Glomerular visceral epithelial cell (primary cell): ENCODE results near the gene TMEM165.
A peak's percentile ranks its signal among the peaks of the same experiment; 100 is the strongest.
"Not testable (repeated sequence)": the region's sequence is repeated elsewhere in the genome, so short reads cannot be mapped to it uniquely, and the experiment has no call there.

Experiments
- DNase-seq: peaks from one replicate; pipeline ENCODE4 v3.0.0-alpha.2; 2016; ENCODE audit errors: extremely low spot score

TMEM165 gene, protein sequence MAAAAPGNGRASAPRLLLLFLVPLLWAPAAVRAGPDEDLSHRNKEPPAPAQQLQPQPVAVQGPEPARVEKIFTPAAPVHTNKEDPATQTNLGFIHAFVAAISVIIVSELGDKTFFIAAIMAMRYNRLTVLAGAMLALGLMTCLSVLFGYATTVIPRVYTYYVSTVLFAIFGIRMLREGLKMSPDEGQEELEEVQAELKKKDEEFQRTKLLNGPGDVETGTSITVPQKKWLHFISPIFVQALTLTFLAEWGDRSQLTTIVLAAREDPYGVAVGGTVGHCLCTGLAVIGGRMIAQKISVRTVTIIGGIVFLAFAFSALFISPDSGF

DNA sequence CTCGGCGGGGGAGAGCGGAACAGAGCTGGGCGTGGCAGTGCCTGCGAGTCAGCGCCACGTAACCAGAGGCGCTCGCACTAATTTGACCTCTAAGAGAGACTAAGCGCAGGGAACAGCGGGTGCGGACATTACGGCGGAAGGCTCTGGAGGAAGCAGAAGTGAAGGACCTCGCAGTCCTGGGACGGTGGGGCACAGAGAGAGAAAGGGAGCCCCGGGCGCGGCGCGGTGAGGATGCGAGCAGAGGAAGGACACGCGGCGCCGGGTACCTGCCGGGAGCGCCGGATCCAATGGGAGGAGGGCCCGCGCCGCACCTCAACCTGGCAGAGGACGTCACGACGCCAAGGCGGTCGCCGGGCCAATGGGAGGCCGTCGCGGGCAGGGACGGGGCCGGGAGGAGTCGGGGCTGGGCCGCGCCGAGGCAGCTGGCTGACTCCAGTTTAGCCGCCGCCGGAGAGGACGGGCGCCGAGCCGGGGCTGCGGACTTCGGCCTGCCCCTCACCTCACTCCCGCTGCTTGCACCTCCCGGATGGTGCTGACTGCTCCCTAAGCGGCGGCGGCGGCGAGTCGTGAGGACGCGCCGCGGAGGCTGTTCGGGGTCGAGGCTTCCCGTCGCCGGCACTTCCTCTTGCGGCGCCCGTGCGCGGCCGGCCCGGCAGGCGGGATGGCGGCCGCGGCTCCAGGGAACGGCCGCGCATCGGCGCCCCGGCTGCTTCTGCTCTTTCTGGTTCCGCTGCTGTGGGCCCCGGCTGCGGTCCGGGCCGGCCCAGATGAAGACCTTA, at the start of gene TMEM165:
Gene TMEM165 (plus strand): TSS at position 429 of the 779 bp plus-strand sequence. CDS start 233 bp downstream, at position 662.
- peak; percentile 90 for DNase-seq

DNA sequence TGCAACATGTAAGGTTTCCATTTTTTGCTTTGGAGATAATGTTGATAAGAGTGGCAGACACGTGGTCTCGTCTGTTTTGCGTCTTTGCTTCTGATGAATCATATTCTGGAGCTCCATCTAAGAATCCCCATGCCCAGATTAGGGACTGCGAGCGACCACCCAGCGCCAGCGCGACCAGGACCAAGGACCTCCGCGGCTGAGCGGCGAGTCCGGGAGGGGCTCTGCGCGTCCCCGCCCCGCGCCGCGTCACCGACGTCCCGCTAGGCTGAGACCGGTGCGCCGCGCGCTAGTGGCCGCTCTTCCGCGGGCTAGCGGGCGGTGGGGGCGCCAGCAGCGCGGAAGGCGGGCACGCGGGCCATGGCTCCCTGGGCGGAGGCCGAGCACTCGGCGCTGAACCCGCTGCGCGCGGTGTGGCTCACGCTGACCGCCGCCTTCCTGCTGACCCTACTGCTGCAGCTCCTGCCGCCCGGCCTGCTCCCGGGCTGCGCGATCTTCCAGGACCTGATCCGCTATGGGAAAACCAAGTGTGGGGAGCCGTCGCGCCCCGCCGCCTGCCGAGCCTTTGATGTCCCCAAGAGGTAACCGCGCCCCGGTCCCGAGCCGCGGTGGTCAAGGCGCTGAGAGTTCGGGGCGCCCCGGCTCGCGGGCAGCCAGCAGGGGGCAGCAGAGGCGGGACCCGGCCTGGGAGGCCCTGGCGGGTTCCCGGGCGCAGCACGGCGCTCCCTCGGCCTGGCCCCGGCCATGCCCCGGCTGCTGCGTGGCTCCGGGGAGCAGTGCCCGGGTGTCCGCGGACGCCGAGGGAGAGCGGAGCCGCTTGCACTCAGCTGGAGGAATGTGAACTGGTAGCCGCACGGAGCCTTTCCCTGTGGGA, 49.5 kb upstream of the TMEM165 start, which contains the start of gene SRD5A3:
Gene SRD5A3 (plus strand): TSS at position 263 of the 871 bp plus-strand sequence. CDS start 95 bp downstream, at position 358.
- DNase-seq: peak; percentile 89

DNA sequence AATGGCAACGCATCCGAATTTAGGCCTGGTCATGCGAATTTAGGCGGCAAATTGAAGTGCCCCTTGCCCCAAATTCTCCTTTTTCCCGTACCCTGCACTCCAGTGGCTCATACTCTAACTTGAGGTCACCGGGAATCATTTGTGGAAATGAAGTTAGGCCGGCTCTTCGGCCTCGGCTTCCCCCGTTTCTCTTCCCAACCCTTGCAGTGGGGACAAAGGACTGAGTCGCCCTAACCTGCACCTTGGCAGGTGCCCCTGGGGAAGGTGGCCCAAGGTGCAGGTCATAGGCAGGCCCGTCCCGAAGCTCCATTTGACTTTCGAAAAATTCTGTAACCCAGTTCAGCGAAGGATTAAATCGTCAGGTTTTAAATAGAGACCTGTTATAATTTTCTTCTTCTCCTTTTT, 48.9 kb upstream of the TMEM165 start:
- no peak for DNase-seq

DNA sequence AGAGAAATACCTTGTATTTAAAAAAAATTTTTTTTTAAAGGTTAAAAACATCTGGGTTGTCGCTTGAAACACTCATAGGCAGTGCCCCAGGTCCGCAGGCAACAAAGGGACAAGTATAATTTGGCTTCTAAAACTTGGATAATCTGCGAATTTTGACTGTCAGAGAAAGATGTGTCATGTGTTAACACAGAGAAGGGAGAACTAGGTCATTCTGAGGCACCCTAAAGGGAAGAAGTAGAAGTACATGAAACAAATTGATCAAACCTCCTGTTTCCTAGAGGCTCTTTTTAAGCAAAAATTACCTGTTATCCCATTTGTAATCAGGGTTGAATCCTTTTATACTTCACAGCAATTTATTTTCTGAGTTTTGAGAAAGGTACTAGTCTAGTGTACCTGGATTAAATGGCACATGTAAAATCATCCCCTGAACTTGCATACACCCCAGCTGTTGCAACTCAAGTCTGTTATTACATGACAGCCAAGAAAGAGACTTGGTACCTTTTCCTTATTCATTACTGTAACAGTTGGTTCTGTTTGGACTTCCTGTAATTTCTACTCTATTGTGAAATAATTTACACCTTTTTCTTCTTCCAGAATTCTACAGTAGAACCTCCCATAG, 48.0 kb upstream of the TMEM165 start:
- DNase-seq: no peak

GRCh38 chr4:55348466-55348865, 47.3 kb upstream of the TMEM165 start:
- no peak for DNase-seq

GRCh38 chr4:55350870-55351269, 44.9 kb upstream of the TMEM165 start:
- not testable (repeated sequence) for DNase-seq

GRCh38 chr4:55351824-55352223, 43.9 kb upstream of the TMEM165 start:
- DNase-seq: no peak

- DNase-seq: no peak
These were observed 43.0 kb upstream of the TMEM165 start for GRCh38 chr4:55352726-55353125.

DNA sequence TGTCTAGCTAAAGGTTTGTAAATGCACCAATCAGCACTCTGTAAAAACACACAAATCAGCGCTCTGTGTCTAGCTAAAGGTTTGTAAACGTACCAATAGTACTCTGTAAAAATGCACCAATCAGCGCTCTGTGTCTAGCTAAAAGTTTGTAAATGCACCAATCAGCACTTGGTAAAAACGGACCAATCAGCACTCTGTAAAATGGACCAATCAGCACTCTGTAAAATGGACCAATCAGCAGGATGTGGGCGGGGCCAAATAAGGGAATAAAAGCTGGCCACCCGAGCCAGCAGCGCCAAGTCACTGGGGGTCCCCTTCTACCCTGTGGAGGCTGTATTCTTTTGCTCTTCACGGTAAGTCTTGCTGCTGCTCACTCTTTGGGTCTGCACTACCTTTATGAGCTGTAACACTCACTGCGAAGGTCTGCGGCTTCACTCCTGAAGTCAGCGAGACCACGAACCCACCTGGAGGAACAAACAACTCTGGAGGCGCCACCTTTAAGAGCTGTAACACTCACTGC, 42.5 kb upstream of the TMEM165 start:
- not testable (repeated sequence) for DNase-seq

- DNase-seq: no peak
These were observed 41.1 kb upstream of the TMEM165 start for GRCh38 chr4:55354648-55355047.

DNA sequence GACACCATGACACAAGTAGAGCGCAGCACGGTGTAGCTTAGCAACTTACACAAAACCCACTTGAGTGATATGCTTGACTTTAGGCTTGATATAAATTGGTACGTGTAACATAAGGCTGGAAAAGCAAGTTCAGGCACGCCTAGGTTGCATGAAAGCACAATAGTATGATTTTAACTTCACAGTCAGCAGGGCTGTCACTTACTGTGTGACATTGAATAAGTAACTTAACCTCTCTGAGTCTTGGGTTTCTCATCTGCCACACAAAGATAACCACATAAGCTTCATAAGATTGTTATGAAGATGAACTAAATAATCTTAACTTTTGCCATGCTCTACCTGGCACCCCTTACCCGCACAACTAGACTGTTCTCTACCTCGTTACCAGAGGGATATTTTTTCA, 40.2 kb upstream of the TMEM165 start:
- no peak for DNase-seq

DNA sequence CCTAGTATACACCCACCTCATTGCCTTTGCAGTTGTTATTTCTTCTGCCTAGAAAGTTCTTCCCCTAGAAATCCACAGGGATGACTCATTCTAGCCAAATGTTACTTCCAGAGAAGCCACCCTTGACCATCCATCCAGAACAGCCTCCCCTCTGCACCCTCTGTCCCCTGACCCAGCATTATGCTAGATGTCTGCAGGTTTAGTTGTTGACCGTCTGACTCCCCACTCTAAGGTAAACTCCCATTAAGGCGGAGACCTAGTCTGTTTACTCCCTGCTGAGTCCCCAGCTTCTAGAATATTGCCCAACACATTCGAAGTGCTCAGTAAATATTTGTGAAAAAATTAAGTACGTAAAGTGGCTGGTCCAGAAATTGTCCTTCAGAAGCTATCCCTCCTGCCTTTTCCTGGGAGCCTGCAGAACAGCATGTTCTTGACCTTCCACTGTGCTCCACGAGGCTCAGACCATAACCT, 38.7 kb upstream of the TMEM165 start:
- peak; percentile 50 for DNase-seq

DNA sequence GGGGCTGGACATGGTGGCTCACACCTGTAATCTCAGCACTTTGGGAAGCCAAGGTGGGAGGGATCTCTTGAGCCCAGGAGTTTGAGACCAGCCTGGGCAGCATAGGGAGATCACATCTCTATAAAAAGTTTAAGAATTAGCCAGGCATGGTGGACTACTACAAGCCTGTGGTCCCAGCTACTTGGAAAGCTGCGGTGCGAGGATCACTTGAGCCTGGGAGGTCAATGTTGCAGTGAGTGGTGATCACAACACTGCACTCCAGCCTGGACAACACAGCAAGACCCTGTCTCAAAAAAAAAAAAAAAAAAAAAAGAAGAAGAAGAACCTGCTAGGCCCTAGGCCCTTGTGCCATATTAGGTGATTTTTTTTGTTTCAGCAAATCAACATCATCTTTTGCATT, 37.5 kb upstream of the TMEM165 start:
- DNase-seq: peak; percentile 21

DNA sequence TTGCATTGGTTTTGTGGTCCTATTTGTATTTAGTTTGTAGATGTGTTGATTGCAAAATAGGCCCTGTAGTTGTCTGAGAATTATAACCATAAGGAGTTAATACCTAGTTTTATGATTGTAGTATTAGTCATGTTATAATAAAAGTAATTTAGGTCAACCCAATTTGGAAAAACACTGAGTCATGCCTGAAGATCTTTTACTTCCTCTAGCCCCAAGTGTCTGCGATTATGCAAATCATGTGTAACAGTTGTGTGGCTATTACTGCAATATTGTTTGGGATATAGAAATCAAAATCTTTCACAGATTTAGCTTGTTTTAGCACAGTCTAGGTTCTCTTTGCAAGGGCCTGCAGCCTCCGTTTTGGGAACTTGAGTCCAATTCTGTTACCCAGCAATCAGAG, 37.1 kb upstream of the TMEM165 start:
- peak; percentile 52 for DNase-seq

DNA sequence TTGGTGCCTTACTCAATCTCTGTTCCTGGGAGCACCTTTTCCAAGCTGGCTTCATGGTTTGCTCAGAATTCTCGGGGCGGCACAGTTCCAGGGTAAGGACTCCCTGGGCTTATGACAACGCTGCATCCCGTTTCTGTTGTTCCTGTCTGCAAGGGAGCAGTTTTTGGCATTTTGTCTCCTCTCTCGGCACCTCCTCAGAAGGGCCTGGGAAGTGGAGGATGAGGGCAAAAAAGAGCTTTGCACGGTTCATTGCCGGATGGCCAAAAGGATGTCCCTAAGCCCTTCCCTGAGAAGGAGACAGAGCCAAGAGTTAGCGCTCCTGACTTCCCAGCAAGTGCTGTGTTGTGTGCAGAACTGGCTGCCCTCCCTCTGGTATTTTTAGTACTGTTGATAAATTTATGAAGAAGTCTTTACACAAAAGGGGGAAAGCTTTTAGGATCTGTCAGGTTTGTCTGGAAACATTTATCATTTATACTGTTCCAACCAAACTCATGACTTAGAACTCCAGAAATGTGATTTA, 36.3 kb upstream of the TMEM165 start:
- no peak for DNase-seq

- not testable (repeated sequence) for DNase-seq
These were observed 32.8 kb upstream of the TMEM165 start for GRCh38 chr4:55362938-55363337.

DNA sequence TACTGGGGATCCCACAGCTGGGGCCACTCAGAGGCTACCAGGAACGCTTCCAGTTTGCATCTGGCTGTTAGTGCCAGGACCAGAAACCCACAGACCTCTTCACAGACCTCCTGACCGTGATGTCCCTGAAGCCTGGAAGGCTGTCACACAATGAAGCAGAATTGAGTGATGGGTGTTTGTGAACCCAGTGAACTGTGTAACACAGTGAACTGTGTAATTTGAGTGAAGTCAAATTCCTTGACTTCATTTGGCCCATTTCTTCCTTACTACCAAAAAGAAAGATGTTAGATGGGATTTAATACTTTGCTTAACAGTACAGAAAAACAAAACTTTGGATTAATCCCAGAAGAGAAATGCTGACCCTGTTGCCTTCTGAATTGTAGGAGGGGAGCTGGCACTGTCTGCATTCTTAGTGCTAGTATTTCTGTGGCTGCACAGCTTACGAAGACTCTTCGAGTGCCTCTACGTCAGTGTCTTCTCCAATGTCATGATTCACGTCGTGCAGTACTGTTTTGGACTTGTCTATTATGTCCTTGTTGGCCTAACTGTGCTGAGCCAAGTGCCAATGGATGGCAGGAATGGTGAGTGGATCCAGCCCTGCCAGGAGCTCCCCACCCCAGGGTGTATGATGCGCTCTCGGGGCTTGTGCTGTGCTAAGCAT, 31.9 kb upstream of the TMEM165 start:
- DNase-seq: peak; percentile 7

DNA sequence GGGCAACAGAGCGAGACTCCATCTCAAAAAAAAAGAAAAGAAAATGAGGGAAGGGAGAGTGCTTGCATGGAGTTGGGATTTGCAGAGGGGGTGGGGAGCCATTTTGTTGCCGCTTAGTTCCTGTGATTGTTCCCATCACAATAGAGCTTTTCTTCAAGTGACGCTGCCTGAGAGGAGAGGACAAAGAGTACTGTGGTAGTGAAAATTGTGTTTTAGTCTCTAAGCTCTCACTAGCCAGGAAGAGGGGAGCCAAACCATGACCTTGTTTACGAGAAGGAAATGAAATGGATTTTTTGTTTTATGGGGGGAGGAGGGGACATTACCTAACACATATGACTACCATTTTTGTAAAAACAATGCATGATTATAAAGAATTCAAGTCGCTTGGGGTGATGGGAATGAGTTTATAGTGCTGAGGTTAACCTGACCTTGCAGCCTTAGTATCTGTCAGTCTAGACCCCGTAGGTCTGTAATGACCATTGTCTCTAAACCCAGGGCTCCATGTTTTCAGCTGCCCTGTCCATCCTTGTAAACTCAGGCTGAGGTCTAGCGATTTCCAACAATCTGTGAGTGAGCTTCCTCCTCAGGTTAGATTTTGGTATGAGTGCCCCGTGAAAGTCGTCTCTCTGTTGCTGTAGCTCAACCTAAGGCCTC, 30.9 kb upstream of the TMEM165 start:
- DNase-seq: no peak

DNA sequence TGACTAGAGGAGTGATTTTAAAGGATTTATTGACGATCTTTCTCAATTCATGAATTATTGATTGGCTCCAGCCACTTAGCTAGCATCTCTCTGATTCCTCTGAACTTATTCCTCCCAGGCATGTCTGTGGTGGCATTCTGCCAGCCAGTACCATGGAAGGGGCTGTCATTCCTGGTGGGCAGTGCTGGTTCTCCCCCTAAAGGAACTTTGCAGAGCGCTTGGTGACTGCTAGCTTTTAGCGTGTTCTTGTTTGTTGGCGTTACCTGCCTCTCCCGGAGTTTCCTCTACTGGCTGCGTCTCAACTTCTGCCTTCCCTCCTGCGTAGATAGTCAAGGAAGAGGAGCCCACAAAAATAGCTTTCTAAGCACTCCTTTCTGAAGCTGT, 30.4 kb upstream of the TMEM165 start:
- no peak for DNase-seq

- DNase-seq: no peak
These were observed 29.1 kb upstream of the TMEM165 start for GRCh38 chr4:55366621-55367020.
